HG03045 (cell line): ENCODE measurements around the gene PASK.
"Not testable (repeated sequence)": the region's sequence is repeated elsewhere in the genome, so short reads cannot be mapped to it uniquely, and the experiment has no call there.

Experiments used
- ATAC-seq: cut with Tn5 transposase; IDR thresholded peaks from one replicate; pipeline ENCODE4 v1.9.1; 2021; ENCODE audit warnings: mild to moderate bottlenecking, moderate library complexity; ENCODE audit not compliant: unreplicated experiment

PASK gene

DNA sequence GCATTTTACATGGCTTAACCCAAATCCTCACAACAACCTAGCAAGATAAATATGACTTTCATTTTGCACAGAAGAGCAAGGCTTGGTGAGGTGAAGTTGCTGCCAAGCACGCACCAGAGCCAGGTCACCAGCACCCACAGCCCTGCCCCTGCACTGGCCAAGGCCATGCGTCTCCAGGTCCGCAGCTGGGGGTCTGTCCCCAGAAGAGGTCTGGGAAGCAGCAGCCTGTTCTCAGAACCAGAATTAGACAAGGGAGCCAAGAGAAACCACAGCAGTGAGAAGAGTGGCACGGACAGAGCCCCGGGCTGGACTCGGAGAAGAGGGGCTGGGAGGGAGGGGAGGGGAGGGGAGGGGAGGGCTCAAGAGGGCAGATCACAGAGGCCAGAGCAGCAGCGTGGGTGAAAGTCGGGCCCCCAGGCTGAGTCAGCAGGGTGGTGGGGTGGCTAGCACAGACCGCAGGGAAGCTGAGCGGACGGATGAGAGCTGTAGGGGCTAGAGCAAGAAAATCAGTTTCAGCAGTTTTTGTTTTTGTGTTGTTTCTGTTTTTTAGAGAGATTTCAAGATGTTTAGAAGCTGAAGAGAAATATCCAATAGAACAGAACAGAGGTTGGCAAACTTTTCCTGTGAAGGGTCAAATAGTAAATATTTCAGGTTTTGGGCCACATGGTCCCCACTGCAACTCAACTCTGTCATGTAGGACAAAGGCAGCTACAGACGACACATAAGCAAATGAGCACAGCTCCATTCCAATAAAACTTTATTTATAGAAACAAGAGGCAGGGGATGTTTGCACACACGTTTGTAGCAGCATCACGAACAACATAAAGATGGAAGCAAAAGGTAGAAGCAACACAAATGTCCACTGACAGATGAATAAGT is 39.8 kb downstream of the PASK start:
- ATAC-seq = no peak

DNA sequence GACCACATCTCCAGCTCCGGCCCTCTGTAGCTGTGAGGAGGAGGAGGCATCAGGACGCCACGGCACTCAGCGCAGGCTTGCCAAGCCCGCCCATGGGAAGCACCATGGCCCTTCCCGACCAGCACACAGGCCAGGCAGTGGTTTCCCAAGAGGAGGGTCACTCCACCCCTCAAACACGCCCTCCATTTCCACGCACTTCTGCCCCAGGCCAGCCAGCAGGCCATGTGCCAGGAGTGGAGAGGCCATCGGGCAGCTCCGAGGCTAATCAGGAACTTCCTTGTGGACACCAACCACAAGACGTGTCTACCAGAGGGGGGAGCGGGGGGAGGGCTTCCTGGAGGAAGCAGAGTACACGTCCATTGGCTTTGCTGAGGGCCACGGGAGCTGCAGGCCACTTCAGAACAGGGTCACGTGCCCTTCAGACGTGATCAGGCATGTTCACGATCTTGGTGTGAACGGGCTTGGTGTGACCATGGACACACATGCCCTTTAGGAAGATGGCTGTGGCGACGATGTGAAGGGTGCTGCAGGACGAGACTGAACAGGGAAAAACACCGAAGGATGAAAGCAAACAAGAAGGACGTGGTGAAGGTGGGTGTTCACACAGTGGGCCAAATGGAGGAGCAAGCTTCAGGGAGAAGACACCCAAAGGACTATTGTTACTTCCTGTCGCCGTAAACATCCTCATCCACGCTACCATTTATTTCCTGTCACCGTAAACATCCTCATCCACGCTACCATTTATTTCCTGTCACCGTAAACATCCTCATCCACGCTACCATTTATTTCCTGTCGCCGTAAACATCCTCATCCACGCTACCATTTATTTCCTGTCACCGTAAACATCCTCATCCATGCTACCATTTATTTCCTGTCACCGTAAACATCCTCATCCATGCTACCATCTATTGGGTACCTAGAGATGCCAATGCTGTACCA is 40.7 kb downstream of the PASK start:
- no peak for ATAC-seq

DNA sequence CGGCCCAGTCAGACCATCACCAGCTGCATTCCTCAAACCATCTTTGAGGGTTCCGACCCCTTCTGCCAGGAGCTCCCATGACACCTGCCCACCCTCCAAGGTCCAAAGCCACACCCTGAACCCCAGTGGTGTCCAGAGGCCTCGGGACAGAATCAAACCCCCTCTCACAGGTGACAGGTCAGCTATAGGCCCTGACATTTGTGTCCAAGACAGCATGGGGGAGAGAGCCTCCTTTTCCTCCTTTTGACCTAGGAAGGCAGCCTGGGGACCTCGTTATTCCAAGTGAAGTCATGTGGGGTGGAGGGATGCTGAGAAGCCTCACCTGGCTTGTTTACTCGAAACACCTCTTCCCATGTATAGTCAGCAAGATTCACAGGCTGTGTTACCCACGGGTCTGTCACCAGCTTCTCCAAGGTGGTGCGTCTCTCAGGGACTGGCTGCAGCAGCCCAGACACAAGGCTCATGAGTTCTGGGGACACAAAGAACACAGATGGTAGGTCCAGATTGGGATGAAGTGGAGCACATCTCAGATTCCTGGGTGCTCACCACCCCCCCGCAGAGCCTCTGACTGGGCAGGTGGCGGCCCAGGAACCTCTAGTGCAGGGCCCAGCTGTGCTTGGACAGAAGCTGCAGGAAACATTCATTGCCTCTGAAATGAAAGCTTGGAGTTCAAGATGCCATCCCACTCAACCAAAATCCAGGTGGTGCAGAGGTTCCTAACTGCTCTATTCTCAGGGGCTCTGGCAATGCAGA is 42.1 kb downstream of the PASK start:
- ATAC-seq = no peak

DNA sequence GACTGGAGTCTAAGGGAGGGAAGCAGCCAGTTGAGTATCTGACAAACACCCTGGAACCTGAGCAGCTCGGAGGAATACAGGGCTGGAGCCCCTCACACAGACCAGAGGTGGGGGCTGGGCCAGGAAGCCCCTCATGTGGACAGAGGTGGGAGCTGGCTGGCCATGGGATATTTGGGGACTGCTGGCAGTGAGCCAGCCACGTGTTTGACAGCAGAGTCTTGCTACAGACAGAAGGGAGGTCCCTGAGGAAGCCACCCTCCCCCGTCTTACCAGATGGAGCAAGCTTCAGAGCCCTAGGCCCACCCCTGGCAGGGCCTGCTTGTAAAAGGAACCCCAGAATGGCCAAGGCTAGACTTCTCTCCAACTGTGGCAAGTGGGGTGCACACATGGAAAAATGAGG is 43.6 kb downstream of the PASK start:
- no peak for ATAC-seq

DNA sequence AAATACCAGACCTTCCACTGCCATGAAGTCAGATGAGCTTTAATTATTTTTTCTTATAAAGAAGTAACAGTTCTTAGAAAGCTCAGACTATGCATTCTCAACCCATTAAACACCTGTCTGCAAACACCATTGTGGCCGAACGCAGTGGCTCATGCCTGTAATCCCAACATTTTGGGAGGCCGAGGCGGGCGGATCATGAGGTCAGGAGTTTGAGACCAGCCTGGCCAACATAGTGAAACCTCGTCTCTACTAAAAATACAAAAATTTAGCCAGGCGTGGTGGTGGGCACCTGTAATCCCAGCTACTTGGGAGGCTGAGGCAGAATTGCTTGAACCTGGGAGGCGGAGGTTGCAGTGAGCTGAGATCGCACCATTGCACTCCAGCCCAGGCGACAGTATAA is 44.7 kb downstream of the PASK start:
- ATAC-seq = not testable (repeated sequence)

DNA sequence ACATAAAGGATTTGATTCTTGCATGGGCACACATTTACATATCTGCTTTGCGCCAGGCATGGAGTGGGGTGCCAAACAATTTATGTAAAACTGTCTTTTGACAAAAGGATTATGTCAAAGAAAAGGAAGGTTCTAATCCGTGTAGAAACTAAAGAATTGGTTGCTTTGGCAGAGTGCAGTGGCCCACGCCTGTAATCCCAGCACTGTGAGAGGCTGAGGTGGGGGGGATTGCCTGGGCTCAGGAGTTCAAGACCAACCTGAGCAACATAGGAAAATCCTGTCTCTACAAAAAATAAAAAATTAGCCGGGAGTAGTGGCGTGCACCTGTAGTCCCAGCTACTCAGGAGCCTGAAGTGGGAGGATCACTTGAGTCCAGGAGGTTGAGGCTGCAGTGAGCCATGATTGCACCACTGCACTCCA is 46.1 kb downstream of the PASK start:
- ATAC-seq = no peak

DNA sequence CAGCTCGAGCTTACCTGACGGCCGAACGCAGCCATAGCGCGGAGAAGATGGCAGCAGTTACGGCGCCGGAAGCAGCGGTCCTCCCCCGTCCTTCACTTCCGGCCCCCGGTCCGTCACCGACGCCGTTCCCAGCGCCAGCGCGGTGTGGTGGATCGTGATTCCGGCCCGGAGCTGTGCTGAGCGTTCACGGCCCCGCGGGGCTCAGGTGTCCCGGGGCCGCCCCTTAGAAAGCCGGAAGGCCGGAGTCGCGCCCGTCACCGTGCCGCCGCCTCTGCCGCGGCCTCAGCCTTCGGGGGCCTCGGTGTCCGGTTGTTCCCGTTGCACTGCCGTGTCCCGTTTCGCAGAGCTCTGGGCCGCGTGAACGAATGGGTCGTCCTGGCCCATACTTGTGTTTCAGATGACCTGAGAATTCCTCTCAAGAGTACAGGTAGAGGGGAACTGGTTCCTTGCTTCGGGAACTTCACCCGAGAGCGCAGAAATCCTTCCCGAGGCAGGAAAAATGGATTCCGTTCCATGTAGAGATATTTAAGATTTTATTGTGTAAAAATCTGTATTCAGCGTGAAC is 47.0 kb downstream of the PASK start, which contains the start of gene MTERF4:
TSS of gene MTERF4 (minus strand) at position 49 of the 565 bp plus-strand sequence. CDS start at position 35, 14 bp downstream.
- peak; percentile 94 for ATAC-seq

DNA sequence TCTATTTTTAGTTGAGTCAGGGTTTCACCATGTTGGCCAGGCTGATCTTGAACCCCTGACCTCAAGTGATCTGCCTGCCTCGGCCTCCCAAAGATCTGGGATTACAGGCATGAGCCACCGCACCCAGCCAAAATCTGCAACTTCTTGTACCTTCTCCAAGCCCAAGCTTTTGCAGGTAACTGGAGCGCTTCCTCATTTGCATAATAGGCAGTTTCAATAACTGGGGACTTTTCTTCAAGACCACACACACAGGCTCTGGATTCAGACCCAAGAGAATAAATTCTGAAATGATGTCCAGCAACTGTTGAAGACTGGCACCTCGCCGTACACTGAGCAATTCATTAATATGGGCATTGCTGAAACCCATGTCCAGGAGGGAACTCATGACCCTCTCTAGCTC is 50.0 kb downstream of the PASK start:
- ATAC-seq = no peak

DNA sequence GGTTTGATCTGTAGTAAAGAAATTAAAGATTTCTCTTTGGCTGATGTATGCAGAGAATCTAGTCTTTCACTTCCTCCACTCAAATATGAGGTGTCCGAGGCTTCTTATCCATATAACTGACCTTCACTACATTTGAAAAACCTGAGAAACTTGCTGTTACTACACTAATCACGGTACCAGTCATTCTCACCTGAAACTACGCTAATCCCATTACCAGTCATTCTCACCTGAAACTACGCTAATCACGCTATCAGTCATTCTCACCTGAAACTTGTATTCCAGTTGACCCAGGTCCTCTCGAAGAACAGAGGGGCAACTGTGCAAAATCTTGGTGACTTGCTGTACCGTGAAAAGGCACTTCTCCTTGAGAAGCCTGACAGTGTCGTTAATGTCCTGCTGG is 52.3 kb downstream of the PASK start:
- ATAC-seq = no peak

DNA sequence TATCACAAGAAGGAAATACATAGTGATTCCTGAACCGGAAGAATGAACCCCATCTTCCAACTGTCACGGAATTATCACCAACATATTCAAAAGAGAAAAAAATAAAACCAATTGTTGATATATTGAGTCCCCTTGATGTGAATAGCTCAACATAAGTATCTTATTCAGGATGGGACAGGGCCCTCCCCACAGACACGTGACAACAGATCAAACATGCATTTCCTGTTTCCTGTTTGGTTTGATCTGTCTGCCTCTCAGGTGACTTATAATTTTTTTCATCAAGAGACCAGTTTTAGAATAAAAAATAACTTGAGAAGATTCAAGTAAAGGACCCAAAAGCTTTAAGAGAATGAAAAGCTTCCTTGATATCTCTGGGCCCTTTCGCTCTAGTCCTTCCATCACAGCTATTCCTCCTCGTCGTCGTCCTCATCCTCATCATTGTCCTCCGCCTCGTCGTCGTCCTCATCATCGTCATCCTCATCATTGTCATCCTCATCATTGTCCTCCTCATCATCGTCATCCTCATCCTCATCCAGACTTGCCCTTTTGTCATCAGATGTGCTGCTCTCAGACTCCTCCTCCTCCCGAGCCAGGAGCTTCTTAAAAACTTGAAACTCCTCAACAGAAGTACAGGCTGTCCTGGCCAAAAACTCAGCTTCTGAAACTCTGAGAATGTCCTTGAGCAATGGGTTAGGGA is 53.5 kb downstream of the PASK start:
- ATAC-seq = no peak

DNA sequence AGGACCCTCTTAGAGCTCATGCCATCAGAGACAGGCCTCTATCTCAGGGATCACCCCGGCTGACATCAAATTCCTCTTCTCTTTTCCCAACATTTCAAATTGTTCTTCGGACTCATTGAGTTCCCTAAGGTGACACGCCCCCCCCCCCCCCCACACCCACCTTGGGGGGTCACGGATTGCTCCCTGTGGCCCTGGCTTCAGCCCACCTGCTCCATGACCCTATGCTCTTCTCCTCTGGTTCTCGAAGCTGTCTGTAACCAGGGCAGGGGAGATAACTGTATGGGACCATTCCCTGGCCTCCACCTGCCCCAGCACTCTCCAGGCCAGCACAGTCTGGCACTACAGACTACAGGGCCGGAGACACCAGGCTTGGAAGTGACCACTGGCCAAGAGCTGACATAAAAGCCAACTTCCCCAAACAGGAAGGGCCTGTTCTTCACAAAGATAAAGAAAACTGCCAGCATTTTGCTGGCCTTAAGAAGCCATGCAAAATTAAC is 54.3 kb downstream of the PASK start:
- ATAC-seq = no peak

DNA sequence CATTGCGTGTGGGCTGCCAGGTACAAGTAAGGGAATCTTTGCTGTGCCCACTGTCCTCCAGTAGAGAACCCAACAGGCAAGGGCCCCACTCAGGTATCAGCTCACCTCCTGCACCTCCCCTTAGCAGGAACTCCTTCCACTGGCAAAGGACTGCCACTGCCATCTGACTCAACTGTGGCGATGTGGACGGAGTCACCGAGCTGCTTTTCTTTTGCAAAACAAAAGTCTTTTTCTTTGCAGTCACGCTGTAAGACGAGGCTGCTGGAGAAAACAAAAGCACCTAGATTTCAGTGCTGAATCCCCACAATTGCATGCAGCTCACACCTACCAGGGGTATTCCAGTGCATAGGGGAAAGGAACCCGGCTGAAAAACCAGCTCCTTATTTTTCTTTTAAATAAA is 55.1 kb downstream of the PASK start:
- no peak for ATAC-seq

DNA sequence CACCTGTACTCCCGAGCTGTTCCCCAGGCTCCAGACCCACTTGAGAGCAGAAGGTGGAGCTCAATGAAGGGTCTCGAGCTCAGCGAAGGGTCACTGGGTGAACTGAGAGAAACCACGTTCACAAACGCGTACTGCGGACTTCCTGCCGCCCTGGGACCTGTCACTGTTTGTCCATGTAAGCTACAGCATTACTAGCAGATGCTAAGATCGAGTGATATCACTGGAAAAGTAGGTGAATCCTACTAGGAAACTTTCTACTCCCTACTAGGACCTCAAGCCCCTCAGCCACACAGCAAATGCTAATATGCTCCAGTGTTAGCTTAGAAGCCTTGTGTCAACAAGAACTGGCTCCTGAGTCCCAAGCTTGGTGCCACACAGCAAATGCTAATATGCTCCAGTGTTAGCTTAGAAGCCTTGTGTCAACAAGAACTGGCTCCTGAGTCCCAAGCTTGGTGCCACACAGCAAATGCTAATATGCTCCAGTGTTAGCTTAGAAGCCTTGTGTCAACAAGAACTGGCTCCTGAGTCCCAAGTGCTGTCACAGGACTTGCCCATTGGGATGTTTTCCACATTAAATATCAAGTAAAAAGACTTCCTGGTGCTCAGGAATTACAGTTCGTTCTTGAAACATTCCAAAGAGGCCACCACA is 56.0 kb downstream of the PASK start:
- not testable (repeated sequence) for ATAC-seq

DNA sequence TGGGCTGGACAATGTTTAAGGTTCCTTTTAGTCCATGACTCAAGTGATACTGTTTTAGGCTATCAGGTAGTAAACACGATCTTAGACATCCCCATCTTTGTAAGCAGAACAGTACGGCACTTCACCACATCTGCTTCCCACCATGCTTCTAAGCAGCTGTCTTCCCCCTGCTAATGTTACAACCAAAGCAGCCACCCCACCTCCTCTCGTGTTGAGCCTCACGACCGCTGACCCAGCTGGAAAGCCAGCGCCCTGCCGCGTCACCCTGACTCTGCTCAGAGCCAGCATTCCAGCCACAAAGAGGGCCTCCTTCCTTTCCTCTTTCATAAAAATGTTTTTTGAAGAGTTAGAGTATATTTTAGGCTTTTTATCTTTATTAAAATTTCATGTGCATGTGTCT is 56.6 kb downstream of the PASK start:
- ATAC-seq = no peak

DNA sequence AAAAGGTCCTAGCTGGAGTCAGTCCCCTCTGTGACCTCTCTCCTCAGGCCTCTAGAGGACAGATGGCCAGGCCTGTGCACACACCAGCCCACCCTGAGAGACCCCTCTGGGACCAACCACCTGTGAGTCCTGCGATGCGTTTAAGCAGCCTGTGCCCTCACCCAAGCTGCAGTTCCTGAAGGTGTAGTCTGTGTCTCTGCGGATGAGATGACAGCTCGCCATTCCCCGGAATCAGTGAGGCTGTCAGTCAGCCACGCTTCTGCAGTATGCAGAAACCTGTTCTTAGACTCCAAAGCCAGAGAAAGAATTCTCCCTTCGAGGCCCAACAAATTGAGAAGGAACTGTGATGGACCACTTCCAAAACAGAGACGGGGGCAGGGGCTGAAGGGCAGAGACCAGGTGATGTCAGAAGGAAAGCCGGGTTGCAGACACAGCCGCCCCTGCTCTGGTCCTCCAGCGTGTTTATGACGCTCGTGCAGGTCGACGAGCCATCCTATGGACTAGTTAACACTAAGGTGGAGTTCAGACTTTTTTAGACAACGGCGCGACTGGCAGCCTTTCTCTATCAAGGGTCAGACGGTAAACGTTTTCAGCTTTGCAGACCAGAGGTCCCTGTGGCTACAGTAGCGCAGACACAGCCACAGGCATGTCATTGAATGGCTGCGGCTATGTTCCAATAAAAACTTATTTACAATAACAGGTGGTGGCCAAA is 57.4 kb downstream of the PASK start:
- no peak for ATAC-seq

DNA sequence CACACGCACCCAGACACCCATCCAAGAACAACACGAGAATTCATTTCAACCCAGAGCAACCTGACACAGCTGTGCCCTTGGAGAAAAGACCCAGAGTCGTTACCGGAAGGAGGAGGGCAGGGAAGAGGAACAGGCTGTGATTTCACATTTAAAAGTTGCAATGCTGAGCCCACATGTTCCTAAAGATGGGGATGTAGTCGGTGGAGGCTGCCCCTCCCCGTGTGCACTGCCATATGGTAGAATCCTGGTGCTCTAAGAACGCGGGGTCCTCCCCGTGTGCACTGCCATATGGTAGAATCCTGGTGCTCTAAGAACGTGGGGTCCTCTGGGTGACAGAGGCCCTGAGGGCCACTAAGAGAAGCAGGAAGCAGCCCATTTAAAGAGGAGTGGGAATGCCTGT is 58.1 kb downstream of the PASK start:
- no peak for ATAC-seq

DNA sequence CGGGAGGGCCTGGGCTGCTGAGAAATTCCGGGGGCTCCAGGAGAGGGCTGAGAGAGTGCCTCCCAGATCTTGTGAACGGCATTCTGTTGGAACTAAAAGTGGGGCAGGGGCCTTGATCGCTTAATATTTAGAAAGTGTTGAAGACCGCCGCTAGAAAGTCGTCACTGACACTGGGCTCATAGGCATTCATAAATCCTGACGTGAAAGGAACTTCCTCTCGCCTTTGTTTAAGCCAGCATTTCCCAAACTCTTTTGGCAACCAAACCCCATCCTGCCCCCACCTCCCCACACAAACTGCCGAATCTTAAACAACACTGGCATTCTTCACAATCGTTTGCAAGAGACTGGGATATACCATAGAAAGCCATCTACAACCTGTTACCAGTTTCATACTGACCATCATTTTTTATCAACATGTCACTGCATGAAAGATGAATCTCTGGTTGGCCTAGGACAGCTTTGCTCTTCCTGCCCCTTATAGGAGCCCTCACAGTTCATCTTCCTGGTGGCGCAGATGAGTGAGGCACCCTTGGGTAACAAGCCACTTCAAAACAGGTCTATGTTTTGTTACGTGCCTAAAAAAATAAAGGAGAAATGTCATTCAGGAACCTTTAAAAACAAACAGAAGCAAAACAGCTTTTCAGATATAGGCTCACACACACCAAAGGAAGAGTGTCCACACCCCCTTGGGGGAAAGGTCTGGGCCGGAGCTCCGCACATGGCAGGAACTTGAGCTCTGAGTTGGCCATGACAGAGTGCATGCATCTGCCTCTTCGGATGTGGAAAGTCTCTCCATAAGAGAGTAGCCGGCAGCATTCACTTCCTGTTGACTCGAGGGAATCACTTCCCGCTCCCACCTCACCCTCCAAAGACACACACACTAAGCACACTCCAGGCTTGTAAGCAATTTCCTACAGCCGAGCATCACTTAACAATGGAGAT is 60.2 kb downstream of the PASK start:
- ATAC-seq = no peak

DNA sequence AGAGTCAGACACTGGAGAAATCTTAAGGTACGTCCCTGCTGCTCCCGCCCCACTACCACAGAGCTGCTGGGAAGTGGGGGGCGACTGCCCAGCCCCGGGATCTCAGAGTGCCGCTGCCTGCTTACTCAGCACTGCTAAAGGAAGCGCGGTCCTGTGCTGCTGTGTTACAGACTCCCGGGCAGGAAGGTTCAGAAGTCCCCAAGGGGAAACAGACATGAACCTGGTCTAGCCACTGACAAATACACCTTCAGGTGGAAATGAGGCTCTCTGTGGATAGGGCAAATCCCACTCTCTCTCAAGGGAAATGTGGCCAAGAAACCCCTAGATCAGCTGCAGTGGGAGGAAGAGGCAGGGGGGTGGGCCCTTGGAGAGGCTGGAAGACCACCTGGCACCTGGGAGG is 60.9 kb downstream of the PASK start:
- ATAC-seq = peak; percentile 35
